Measurements from ENCODE around the gene VCL. TPM values are rescaled to one million over a fixed set of nuclear protein-coding genes. Genes with fewer than 3 reads are reported as not detected.

The VCL gene
- total and polyA plus RNA-seq, 2 of the 8 experiments (the other 6 are each of a cell fraction or from before 2014, with no cell fraction given), result 119 to 377 TPM

- Histone ChIP-seq H3K4me3 (ENCODE audit: extremely low read depth in 1 of 4, insufficient read depth in 2 of 4, low read depth in 3 of 4, low read length in 4 of 4) (no peak overlapping the region), H3K9ac (replicated peaks in 1 of 4; ENCODE audit: extremely low read depth in 1 of 4, low read depth in 3 of 4, low read length in 3 of 4) (no peak overlapping the region), H3K27ac (ENCODE audit: low read depth, low read length) (no peak overlapping the region), H2BK15ac (ENCODE audit: low read length) (no peak overlapping the region), H2BK120ac (replicated peaks; ENCODE audit: low read depth, low read length) (no peak overlapping the region), H3K4me1 (replicated peaks in 1 of 4; ENCODE audit: control insufficient read depth in 3 of 4, insufficient read depth in 4 of 4, low read length in 3 of 4) (peaks cover 0 to 6% (median 3%) of the 10 kb centered on the region in 4 experiments; a peak in 3 of 7 replicates), H2AK5ac (ENCODE audit: low read depth, low read length) (no peak overlapping the region), H3K23me2 (ENCODE audit: low read depth, low read length) (no peaks in the 10 kb centered on the region), H4K5ac (ENCODE audit: insufficient read length, low read depth, low read length) (no peak overlapping the region), H4K91ac (replicated peaks; ENCODE audit: insufficient read length, low read length) (no peak overlapping the region), H3K27me3 (replicated peaks in 1 of 4; ENCODE audit: control insufficient read depth in 3 of 4, extremely low read depth in 1 of 4, insufficient read depth in 3 of 4, low read length in 3 of 4) (no peaks in the 10 kb centered on the region), H3K4ac (replicated peaks; ENCODE audit: insufficient read length, low read depth, low read length) (no peak overlapping the region), H4K20me1 (replicated peaks in 1 of 2; ENCODE audit: control insufficient read depth in 1 of 2, insufficient read depth in 2 of 2, low read length in 2 of 2) (peaks cover 2 to 10% of the 10 kb centered on the region in 2 experiments), H3K23ac (ENCODE audit: insufficient read length) (no peak overlapping the region), H2BK5ac (ENCODE audit: low read depth, low read length) (no peak overlapping the region), H3K4me2 (ENCODE audit: insufficient read depth in 1 of 2, low read depth in 2 of 2, low read length in 2 of 2) (no peak overlapping the region), H2BK12ac (ENCODE audit: low read depth, low read length) (no peak overlapping the region), H3K18ac (ENCODE audit: extremely low read depth, low read length) (no peak overlapping the region), H3K36me3 (ENCODE audit: control insufficient read depth in 2 of 4, insufficient read depth in 4 of 4, low read length in 3 of 4) (peaks cover 0 to 13% (median 6%) of the 10 kb centered on the region in 4 experiments; a peak in 2 of 8 replicates), H2AFZ (ENCODE audit: low read length) (no peak overlapping the region), H3K79me1 (ENCODE audit: low read depth, low read length) (peaks cover 7% of the 10 kb centered on the region; the same call in 1 of the 2 replicates), H3K9me3 (ENCODE audit: insufficient read depth in 2 of 2, low read depth in 1 of 2, low read length in 1 of 2) (no peaks in the 10 kb centered on the region), H3K56ac (replicated peaks; ENCODE audit: insufficient read length, low read depth, low read length) (no peak overlapping the region), H3K14ac (ENCODE audit: insufficient read length) (no peak overlapping the region), H4K8ac (ENCODE audit: extremely low read depth, insufficient read depth, low read length) (no peak overlapping the region), H3K79me2 (ENCODE audit: control insufficient read depth in 1 of 2, insufficient read depth in 2 of 2, low read length in 2 of 2) (peaks cover 3 to 97% of the 10 kb centered on the region in 2 experiments; a peak in 3 of 4 replicates), H2BK20ac (ENCODE audit: low read length) (no peak overlapping the region)
- 87% methylated on average over 1 of the region's 1 CpG; no CpG with 5 or more reads in 1 of the 2 experiments for WGBS, 2 experiments (ENCODE audit: extremely low coverage in 1 of 2, insufficient coverage in 1 of 2, insufficient read length in 1 of 2, insufficient replicate concordance in 2 of 2, low coverage in 1 of 2, low lambda C conversion rate in 2 of 2, missing lambda C conversion rate in 1 of 2)
- ChIA-PET POLR2A (ENCODE audit: partially characterized antibody) (interaction anchor here (0.7 to 1.1 kb wide), 3 partner anchors 24 to 84 kb away, joined by 3 read pairs; no protein-coding TSS in a partner anchor), CTCF (ENCODE audit: partially characterized antibody) (interaction anchor here (0.8 to 2.3 kb wide), 5 partner anchors 8 to 163 kb away, joined by 3 to 10 read pairs (median 5); no protein-coding TSS in a partner anchor)
- FAIRE-seq (no peak), DNase-seq (ENCODE audit: low read depth in 1 of 2, low spot score in 2 of 2) (no peak)
- no peak for TF ChIP-seq EZH2 (IDR thresholded peaks at IDR 0.05; ENCODE audit: low read depth, low read length, severe bottlenecking)
- TF ChIP-seq RNF2 (IDR thresholded peaks at IDR 0.05; ENCODE audit: borderline replicate concordance, low read depth, low read length, missing control alignments, poor library complexity, severe bottlenecking), result no peak
- TF ChIP-seq SIN3A (conservative IDR thresholded peaks at IDR 0.05 in 1 of 2, IDR thresholded peaks at IDR 0.05 in 1 of 2; ENCODE audit: low read depth in 1 of 2, low read length in 2 of 2), result no peak
- TF ChIP-seq GABPA (IDR thresholded peaks at IDR 0.05; ENCODE audit: borderline replicate concordance, insufficient read depth, low read length), result no peak
- TF ChIP-seq RAD21 (IDR thresholded peaks at IDR 0.05 in 1 of 2, conservative IDR thresholded peaks at IDR 0.05 in 1 of 2; ENCODE audit: low read depth in 2 of 2, low read length in 2 of 2), result no peak
- no peak for TF ChIP-seq SP1 (IDR thresholded peaks at IDR 0.05; ENCODE audit: low read depth, low read length)
- TF ChIP-seq RXRA (IDR thresholded peaks at IDR 0.05; ENCODE audit: insufficient read depth, low read depth, low read length), result no peak
- no peak for TF ChIP-seq SIRT6 (IDR thresholded peaks at IDR 0.05; ENCODE audit: low read length)
- no peak for TF ChIP-seq BACH1 (IDR thresholded peaks at IDR 0.05; ENCODE audit: low read length)
- no peak for TF ChIP-seq CREB1 (IDR thresholded peaks at IDR 0.05)
- TF ChIP-seq TAF1 (IDR thresholded peaks at IDR 0.05; ENCODE audit: low read depth, low read length), result no peak
- no peak for TF ChIP-seq JUN (IDR thresholded peaks at IDR 0.05; ENCODE audit: low read depth, low read length)
- no peak for TF ChIP-seq HDAC6 (IDR thresholded peaks at IDR 0.05; ENCODE audit: low read depth, low read length)
- TF ChIP-seq TCF12 (IDR thresholded peaks at IDR 0.05; ENCODE audit: low read depth, low read length), result no peak
These were observed 52.0 kb downstream of the VCL start for GRCh38 chr10:74049955-74050354.

Data from H1 (cell line).